ENCODE measurements around the gene E2F2. TPM values are rescaled to one million over a fixed set of nuclear protein-coding genes. Genes with fewer than 3 reads are reported as not detected.

Gene E2F2
- total RNA-seq, 1 experiment from 2014 or later: 9.5 TPM

- intact Hi-C loops (cut with micrococcal nuclease; ENCODE audit: unreplicated experiment): loop anchor here (2.0 to 5.0 kb wide), 2 partner anchors 17 to 33 kb away; no protein-coding TSS in a partner anchor
- H3K4me1 Mint-ChIP-seq (ENCODE audit: low read depth, unreplicated experiment): peaks cover 46% of the 10 kb centered on the region
Measured at GRCh38 chr1:23559136-23559984, 28.3 kb upstream of the E2F2 start, which contains the start of gene ID3. ID3 (minus strand) TSS chr1:23559501; CDS start chr1:23559426, 75 bp downstream.

GRCh38 chr1:23558872-23559135 lies 27.8 kb upstream of the E2F2 start:
- Mint-ChIP-seq H3K36me3 (ENCODE audit: insufficient read depth, unreplicated experiment) (peaks cover 23% of the 10 kb centered on the region), H3K27me3 (ENCODE audit: insufficient read depth, unreplicated experiment) (no peaks in the 10 kb centered on the region), H3K27ac (ENCODE audit: unreplicated experiment) (peak overlapping the region; percentile 97), H3K9me3 (ENCODE audit: unreplicated experiment) (no peaks in the 10 kb centered on the region), H3K4me1 (ENCODE audit: low read depth, unreplicated experiment) (peaks cover 46% of the 10 kb centered on the region), H3K4me3 (ENCODE audit: unreplicated experiment) (peak overlapping the region; percentile 87)
- POLR2A ChIA-PET: interaction anchor here (1.4 to 3.8 kb wide), 2 partner anchors 18 to 78 kb away, joined by 4 to 46 read pairs; no protein-coding TSS in a partner anchor
- peaks cover 71% of the 10 kb centered on the region for H3K4me1 ChIP-seq
- intact Hi-C loops (cut with micrococcal nuclease; ENCODE audit: unreplicated experiment): loop anchor here (2.0 to 5.0 kb wide), 2 partner anchors 18 to 33 kb away; no protein-coding TSS in a partner anchor
- H3K9me3 ChIP-seq: no peaks in the 10 kb centered on the region
- CTCF ChIA-PET: interaction anchor here (0.6 to 3.0 kb wide), 8 partner anchors 9 to 108 kb away, joined by 3 to 20 read pairs (median 4); no protein-coding TSS in a partner anchor
- no peaks in the 10 kb centered on the region for H3K36me3 ChIP-seq (ENCODE audit: control insufficient read depth, insufficient read depth, low read length)
- no peaks in the 10 kb centered on the region for H3K27me3 ChIP-seq (replicated peaks; ENCODE audit: control insufficient read depth, insufficient read depth, low read length)
- DNase-seq: no peak
- peak overlapping the region; percentile 68 for H3K4me3 ChIP-seq (ENCODE audit: low read depth, low read length)
- BruUV-seq (replicated peaks): no TSS peak
- no peak for TF ChIP-seq CTCF (IDR thresholded peaks at IDR 0.05; ENCODE audit: insufficient read depth in 1 of 2, low read depth in 1 of 2, low read length in 1 of 2, severe bottlenecking in 1 of 2, unreplicated experiment in 1 of 2)

More at GRCh38 chr1:23559136-23559984, 28.3 kb upstream of the E2F2 start, which contains the start of gene ID3:
- ChIA-PET CTCF (interaction anchor here (0.6 to 3.0 kb wide), 12 partner anchors 9 to 132 kb away, joined by 3 to 20 read pairs (median 3); partner anchors contain the start of gene RPL11), POLR2A (interaction anchor here (0.7 to 3.8 kb wide), 4 partner anchors 9 to 215 kb away, joined by 3 to 46 read pairs (median 8); partner anchors contain the start of gene HNRNPR)
- H3K36me3 Mint-ChIP-seq (ENCODE audit: insufficient read depth, unreplicated experiment): peaks cover 20% of the 10 kb centered on the region
- H3K4me3 Mint-ChIP-seq (ENCODE audit: unreplicated experiment): peak within 1 kb of the TSS; percentile 87
- no peak for TF ChIP-seq CTCF (IDR thresholded peaks at IDR 0.05; ENCODE audit: insufficient read depth in 1 of 2, low read depth in 1 of 2, low read length in 1 of 2, severe bottlenecking in 1 of 2, unreplicated experiment in 1 of 2)
- H3K27ac Mint-ChIP-seq (ENCODE audit: unreplicated experiment): peak within 1 kb of the TSS; percentile 97
- no peaks in the 10 kb centered on the region for H3K27me3 ChIP-seq (replicated peaks; ENCODE audit: control insufficient read depth, insufficient read depth, low read length)
- no peaks in the 10 kb centered on the region for H3K9me3 ChIP-seq
- no peaks in the 10 kb centered on the region for H3K36me3 ChIP-seq (ENCODE audit: control insufficient read depth, insufficient read depth, low read length)
- H3K4me1 ChIP-seq: peaks cover 71% of the 10 kb centered on the region
- DNase-seq: peak; percentile 92 to 94
- H3K9me3 Mint-ChIP-seq (ENCODE audit: unreplicated experiment): no peaks in the 10 kb centered on the region
- H3K27me3 Mint-ChIP-seq (ENCODE audit: insufficient read depth, unreplicated experiment): no peaks in the 10 kb centered on the region
- BruUV-seq (replicated peaks): TSS peak; percentile 90
- peak within 1 kb of the TSS; percentile 68 for H3K4me3 ChIP-seq (ENCODE audit: low read depth, low read length)

- peaks cover 43% of the 10 kb centered on the region for H3K4me1 Mint-ChIP-seq (ENCODE audit: low read depth, unreplicated experiment)
Measured at GRCh38 chr1:23558140-23558871, 27.3 kb upstream of the E2F2 start.

More at GRCh38 chr1:23558140-23558871, 27.3 kb upstream of the E2F2 start:
- peak overlapping the region; percentile 87 for H3K4me3 Mint-ChIP-seq (ENCODE audit: unreplicated experiment)
- Histone ChIP-seq H3K36me3 (ENCODE audit: control insufficient read depth, insufficient read depth, low read length) (no peaks in the 10 kb centered on the region), H3K27me3 (replicated peaks; ENCODE audit: control insufficient read depth, insufficient read depth, low read length) (no peaks in the 10 kb centered on the region), H3K4me3 (ENCODE audit: low read depth, low read length) (peak overlapping the region; percentile 68), H3K4me1 (peaks cover 68% of the 10 kb centered on the region), H3K9me3 (no peaks in the 10 kb centered on the region)
- H3K36me3 Mint-ChIP-seq (ENCODE audit: insufficient read depth, unreplicated experiment): peaks cover 23% of the 10 kb centered on the region
- no peak for TF ChIP-seq CTCF (IDR thresholded peaks at IDR 0.05; ENCODE audit: insufficient read depth in 1 of 2, low read depth in 1 of 2, low read length in 1 of 2, severe bottlenecking in 1 of 2, unreplicated experiment in 1 of 2)
- intact Hi-C loops (cut with micrococcal nuclease; ENCODE audit: unreplicated experiment): loop anchor here (2.0 to 5.0 kb wide), 2 partner anchors 18 to 34 kb away; no protein-coding TSS in a partner anchor
- POLR2A ChIA-PET: interaction anchor here (1.0 to 3.8 kb wide), 3 partner anchors 19 to 79 kb away, joined by 3 to 46 read pairs (median 4); no protein-coding TSS in a partner anchor
- BruUV-seq (replicated peaks): no TSS peak
- H3K9me3 Mint-ChIP-seq (ENCODE audit: unreplicated experiment): no peaks in the 10 kb centered on the region
- peak; percentile 50 to 76 for DNase-seq
- CTCF ChIA-PET: interaction anchor here (0.6 to 3.0 kb wide), 8 partner anchors 10 to 100 kb away, joined by 3 to 20 read pairs (median 4); no protein-coding TSS in a partner anchor
- no peaks in the 10 kb centered on the region for H3K27me3 Mint-ChIP-seq (ENCODE audit: insufficient read depth, unreplicated experiment)
- H3K27ac Mint-ChIP-seq (ENCODE audit: unreplicated experiment): peak overlapping the region; percentile 97
